Measurements from ENCODE around the gene SPECC1L. TPM values are rescaled to one million over a fixed set of nuclear protein-coding genes. Genes with fewer than 3 reads are reported as not detected.

SPECC1L gene
- total RNA-seq, 1 donor from 2014 or later: 80.6 TPM

DNA sequence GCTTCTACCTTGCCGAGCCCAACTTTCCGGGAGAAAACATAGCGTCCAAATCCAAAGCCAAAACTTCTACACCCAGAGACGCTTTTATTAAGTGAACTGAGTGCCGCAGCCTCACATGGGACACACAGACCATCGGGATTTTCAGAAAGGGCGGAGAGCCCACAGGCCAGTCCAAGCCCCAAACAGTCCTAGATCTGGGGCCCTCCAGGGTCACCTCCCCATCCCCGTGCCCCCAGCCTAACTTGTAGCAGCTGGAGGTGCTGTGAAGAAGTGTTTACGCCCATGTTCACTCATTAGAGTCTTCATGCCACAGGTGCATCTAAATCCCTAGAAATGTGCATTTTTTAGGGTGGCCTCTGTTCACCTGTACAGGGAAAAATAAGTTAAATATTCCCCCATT lies 142.6 kb downstream of the SPECC1L start:
- H3K4me3 Mint-ChIP-seq (ENCODE audit: unreplicated experiment): no peak overlapping the region
- H3K9me3 Mint-ChIP-seq (ENCODE audit: unreplicated experiment): no peaks in the 10 kb centered on the region
- H3K4me1 Mint-ChIP-seq (ENCODE audit: unreplicated experiment): peaks cover 8% of the 10 kb centered on the region
- no peak overlapping the region for H3K27ac Mint-ChIP-seq (ENCODE audit: unreplicated experiment)
- DNase-seq (ENCODE audit: low spot score): no peak
- TF ChIP-seq, protein P1, sequence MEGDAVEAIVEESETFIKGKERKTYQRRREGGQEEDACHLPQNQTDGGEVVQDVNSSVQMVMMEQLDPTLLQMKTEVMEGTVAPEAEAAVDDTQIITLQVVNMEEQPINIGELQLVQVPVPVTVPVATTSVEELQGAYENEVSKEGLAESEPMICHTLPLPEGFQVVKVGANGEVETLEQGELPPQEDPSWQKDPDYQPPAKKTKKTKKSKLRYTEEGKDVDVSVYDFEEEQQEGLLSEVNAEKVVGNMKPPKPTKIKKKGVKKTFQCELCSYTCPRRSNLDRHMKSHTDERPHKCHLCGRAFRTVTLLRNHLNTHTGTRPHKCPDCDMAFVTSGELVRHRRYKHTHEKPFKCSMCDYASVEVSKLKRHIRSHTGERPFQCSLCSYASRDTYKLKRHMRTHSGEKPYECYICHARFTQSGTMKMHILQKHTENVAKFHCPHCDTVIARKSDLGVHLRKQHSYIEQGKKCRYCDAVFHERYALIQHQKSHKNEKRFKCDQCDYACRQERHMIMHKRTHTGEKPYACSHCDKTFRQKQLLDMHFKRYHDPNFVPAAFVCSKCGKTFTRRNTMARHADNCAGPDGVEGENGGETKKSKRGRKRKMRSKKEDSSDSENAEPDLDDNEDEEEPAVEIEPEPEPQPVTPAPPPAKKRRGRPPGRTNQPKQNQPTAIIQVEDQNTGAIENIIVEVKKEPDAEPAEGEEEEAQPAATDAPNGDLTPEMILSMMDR (IDR thresholded peaks at IDR 0.05; ENCODE audit: unreplicated experiment): no peak
- peaks cover 11% of the 10 kb centered on the region for H3K36me3 Mint-ChIP-seq (ENCODE audit: low read depth, unreplicated experiment)
- peaks cover 6% of the 10 kb centered on the region for H3K27me3 Mint-ChIP-seq (ENCODE audit: unreplicated experiment)

DNA sequence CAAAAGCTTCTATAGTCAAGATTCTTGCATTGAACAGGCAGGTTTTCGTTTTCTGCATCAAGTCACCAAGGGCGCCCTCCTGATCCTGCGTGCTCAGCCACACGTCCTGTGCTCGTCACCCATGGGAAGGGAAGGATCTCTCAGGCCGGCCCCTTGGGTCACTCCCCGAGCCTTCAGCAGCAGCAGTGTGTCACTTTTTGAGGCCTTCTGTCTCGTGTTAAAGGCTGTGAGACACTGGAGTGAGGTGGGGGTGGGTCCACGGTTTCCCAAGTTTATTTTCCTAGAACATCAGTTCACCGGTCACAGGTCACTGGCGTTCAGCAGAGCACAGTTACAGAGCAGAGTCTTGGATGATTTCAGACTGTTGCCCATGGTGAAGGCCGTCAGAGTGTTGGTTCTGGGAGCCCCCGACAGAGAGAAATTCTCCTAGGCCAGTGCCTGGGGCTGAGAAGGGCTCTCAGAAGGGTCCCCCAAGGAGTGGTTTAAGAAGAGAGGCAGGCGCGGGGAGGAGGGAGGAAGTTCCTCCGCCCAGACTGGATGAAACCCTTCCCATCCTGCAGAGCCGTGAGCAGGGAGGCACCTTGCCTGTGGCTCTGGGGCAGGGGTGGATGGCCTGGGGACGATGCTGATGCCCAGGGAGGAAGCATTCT lies 143.2 kb downstream of the SPECC1L start:
- peaks cover 11% of the 10 kb centered on the region for H3K36me3 Mint-ChIP-seq (ENCODE audit: low read depth, unreplicated experiment)
- peaks cover 6% of the 10 kb centered on the region for H3K27me3 Mint-ChIP-seq (ENCODE audit: unreplicated experiment)
- no peak overlapping the region for H3K27ac Mint-ChIP-seq (ENCODE audit: unreplicated experiment)
- H3K4me1 Mint-ChIP-seq (ENCODE audit: unreplicated experiment): peaks cover 3% of the 10 kb centered on the region
- H3K9me3 Mint-ChIP-seq (ENCODE audit: unreplicated experiment): no peaks in the 10 kb centered on the region
- H3K4me3 Mint-ChIP-seq (ENCODE audit: unreplicated experiment): no peak overlapping the region
- no peak for DNase-seq (ENCODE audit: low spot score)
- TF ChIP-seq, protein P1 (IDR thresholded peaks at IDR 0.05; ENCODE audit: unreplicated experiment): no peak

DNA sequence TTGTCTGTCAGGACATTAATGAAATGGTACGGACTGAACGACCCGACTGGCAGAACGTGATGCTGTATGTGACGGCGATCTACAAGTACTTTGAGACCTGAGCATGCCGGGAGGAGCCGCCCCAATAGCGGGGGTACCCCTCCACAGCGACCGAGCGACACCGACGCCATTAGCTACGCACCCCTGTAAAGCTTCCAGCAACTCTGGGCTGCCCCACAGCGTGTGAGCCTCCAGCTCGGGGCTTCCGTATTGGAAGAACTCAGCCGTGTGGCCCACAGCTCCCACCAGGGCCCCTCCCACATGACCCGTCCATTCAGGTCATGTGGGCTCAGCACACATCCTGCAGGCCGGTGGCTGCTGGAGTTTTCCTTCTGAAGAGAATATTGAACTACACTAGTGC lies 143.9 kb downstream of the SPECC1L start:
- DNase-seq (ENCODE audit: low spot score): no peak
- Mint-ChIP-seq H3K27ac (ENCODE audit: unreplicated experiment) (no peak overlapping the region), H3K4me1 (ENCODE audit: unreplicated experiment) (peaks cover 6% of the 10 kb centered on the region)

DNA sequence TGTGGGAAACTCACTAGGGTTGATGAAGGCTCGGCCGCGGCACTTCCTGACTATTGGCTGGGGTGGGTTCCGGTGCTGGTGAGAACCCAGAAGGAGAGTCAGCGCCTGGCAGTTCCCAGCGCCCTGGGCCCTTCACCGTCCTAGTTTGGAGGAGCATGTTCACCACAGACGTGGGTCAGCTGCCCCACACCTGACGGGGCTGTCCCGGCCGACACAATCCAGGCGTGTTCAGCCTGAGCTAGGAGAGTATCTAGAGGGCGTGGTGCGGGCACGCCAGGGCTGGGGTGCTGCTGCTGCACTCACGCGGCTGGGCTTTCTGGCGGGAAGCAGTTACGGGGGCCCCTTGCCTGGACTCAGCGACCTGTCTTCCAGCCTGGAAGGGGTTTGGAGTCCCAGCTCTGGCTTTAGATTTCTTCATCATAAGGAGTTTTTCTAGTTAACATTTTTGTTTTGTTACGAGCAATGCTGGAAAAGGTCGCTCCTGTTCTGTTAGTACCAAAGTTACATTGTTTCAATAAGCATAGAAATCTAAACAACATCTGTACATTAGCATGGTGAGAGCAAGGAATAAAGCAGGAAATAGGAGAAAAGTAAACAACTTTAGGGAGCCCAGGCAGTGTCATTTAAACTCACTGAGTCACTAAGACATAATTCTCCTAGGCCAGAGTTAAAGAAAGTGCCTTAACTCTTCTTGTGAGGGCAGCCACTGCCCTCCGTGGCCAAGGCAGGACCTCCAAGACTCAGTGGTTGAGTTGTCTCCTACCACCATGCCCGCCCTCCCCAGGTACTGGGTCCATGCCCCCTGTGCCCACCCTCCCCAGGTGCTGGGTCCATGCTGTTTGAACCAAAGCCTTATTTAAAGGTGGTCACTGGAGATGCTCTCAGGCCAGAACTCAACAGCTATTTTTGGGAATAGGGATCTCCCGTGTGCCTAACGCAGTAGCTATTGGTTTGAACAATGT lies 144.6 kb downstream of the SPECC1L start:
- Mint-ChIP-seq H3K27me3 (ENCODE audit: unreplicated experiment) (peaks cover 12% of the 10 kb centered on the region), H3K27ac (ENCODE audit: unreplicated experiment) (peak overlapping the region; percentile 53), H3K9me3 (ENCODE audit: unreplicated experiment) (no peaks in the 10 kb centered on the region), H3K4me1 (ENCODE audit: unreplicated experiment) (peaks cover 11% of the 10 kb centered on the region), H3K36me3 (ENCODE audit: low read depth, unreplicated experiment) (peaks cover 8% of the 10 kb centered on the region), H3K4me3 (ENCODE audit: unreplicated experiment) (no peak overlapping the region)
- DNase-seq (ENCODE audit: low spot score): no peak
- TF ChIP-seq, protein P1 (IDR thresholded peaks at IDR 0.05; ENCODE audit: unreplicated experiment): no peak

More for the DNA sequence above, 143.9 kb downstream of the SPECC1L start:
- Mint-ChIP-seq H3K36me3 (ENCODE audit: low read depth, unreplicated experiment) (peaks cover 8% of the 10 kb centered on the region), H3K27me3 (ENCODE audit: unreplicated experiment) (peaks cover 7% of the 10 kb centered on the region), H3K4me3 (ENCODE audit: unreplicated experiment) (no peak overlapping the region), H3K9me3 (ENCODE audit: unreplicated experiment) (no peaks in the 10 kb centered on the region)
- TF ChIP-seq, protein P1 (IDR thresholded peaks at IDR 0.05; ENCODE audit: unreplicated experiment): no peak

All from endothelial cell (in vitro differentiated cells).